ENCODE results near the gene MMP14. TPM values are rescaled to one million over a fixed set of nuclear protein-coding genes. Genes with fewer than 3 reads are reported as not detected.
A peak's percentile ranks its signal among the peaks of the same experiment; 100 is the strongest.
"Not testable (repeated sequence)": the region's sequence is repeated elsewhere in the genome, so short reads cannot be mapped to it uniquely, and the experiment has no call there.

MMP14 gene
- polyA plus RNA-seq, 1 donor from 2014 or later = not detected

- no peaks in the 10 kb centered on the region for H3K27me3 Mint-ChIP-seq
- peaks cover 0 to 6% (median 4%) of the 10 kb centered on the region in 3 donors for H3K4me1 Mint-ChIP-seq
- H3K36me3 Mint-ChIP-seq = peaks cover 3% of the 10 kb centered on the region
These were observed 16.8 kb downstream of the MMP14 start for GRCh38 chr14:22852940-22853767.

GRCh38 chr14:22854296-22854695 lies 17.9 kb downstream of the MMP14 start:
- H3K27ac Mint-ChIP-seq = not testable (repeated sequence)

More at GRCh38 chr14:22852940-22853767, 16.8 kb downstream of the MMP14 start:
- Mint-ChIP-seq H3K4me3 (peak overlapping the region; percentile 76 to 94 (median 84)), H3K9me3 (no peaks in the 10 kb centered on the region), H3K27ac (peak overlapping the region in 1 of 3 donors; percentile 27)

DNA sequence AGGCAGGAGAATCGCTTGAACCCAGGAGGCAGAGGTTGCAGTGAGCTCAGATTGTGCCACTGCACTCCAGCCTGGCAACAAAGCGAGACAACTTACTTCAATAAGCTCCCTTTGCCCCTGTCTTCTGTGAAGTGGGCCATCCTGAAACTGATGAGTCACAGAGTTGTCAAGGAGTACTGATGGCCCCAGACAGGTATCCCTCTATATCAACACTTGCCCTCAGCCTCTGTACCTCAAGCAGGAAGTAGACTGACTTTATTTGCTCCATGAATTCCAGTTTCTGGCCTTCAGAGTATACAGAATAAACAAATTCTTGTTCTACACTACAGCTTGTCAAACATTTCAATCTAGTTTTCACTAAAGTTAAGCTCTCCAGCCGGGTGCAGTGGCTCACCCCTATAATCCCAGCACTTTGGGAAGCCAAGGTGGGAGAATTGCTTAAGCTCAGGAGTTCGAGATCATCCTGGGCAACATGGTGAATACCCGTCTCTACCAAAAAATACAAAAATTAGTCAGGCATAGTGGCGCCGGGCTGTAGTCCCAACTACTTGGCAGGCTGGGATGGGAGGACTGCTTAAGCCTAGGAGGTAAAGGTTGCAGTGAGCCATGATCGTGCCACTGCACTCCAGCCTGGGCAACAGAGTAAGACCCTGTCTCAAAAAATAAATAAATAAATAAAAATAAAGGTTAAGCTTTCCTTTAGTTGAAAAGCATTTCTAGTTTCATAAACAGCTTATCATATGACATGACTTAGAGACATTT lies 18.8 kb downstream of the MMP14 start:
- peak overlapping the region in 2 of 4 donors; percentile 23 for H3K4me3 Mint-ChIP-seq
- H3K9me3 Mint-ChIP-seq = no peaks in the 10 kb centered on the region
- peaks cover 3 to 6% (median 6%) of the 10 kb centered on the region in 3 donors for H3K4me1 Mint-ChIP-seq
- no peaks in the 10 kb centered on the region for H3K27me3 Mint-ChIP-seq
- peaks cover 3% of the 10 kb centered on the region for H3K36me3 Mint-ChIP-seq
- no peak overlapping the region for H3K27ac Mint-ChIP-seq

More at GRCh38 chr14:22854296-22854695, 17.9 kb downstream of the MMP14 start:
- not testable (repeated sequence) for H3K4me1 Mint-ChIP-seq, H3K9me3 Mint-ChIP-seq, H3K4me3 Mint-ChIP-seq, H3K27me3 Mint-ChIP-seq, H3K36me3 Mint-ChIP-seq

DNA sequence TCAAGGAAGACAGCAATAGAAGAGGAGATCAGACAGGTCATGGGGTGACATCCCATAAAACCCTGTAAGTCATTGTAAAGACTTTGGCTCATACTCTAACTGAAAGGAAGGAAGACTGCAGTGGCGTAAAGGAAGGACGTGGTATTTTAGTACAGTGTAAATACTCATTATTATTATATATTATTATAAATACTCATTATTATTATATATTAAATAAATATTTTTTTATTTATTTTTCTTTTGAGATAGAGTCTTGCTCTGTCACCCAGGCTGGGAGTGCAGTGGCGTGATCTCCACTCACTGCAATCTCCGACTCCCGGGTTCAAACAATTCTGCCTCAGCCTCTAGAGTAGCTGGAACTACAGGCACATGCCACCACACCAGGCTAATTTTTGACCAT lies 20.0 kb downstream of the MMP14 start:
- H3K27me3 Mint-ChIP-seq = no peaks in the 10 kb centered on the region
- H3K4me3 Mint-ChIP-seq = no peak overlapping the region
- peaks cover 3% of the 10 kb centered on the region for H3K36me3 Mint-ChIP-seq
- no peak overlapping the region for H3K27ac Mint-ChIP-seq
- peaks cover 3 to 6% (median 6%) of the 10 kb centered on the region in 3 donors for H3K4me1 Mint-ChIP-seq
- peaks cover 0 to 1% (median 0%) of the 10 kb centered on the region in 3 donors for H3K9me3 Mint-ChIP-seq

DNA sequence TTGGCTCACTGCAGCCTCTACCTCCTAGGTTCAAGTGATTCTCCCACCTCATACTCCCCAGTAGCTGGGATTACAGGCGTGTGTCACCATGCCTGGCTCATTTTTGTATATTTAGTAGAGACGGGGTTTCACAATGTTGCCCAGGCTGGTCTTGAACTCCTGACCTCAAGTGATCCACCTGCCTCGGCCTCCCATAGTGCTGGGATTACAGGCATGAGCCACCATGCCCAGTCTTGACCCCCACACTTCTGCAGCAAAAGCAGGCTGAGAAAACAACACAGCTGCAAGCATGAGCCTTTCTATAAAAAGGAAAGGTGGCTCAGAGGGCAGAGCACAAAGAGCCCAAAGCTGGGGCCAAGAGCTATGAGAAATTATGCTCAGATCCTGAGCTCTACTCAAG lies 24.0 kb downstream of the MMP14 start:
- H3K27ac Mint-ChIP-seq = not testable (repeated sequence)

DNA sequence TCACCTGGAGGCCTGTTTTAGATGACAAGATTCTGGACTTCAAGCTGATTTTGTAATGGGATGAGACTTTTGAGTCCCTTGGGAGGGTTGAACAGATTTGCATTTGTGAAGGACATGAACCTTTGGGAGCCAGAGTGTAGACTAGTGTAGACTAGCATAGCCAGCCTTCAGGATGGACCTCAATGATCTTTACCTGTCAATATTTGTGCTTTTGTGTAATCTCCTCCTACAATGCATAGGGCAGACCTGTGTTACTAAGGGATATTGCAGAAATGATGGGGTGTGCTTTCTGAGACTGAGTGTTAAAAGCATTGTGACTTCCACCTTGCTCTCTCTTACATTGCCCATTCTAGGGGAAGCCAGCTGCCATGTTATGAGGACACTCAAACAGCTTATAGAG lies 25.3 kb downstream of the MMP14 start:
- H3K4me3 Mint-ChIP-seq = no peak overlapping the region

More for the DNA sequence above, 24.0 kb downstream of the MMP14 start:
- not testable (repeated sequence) for H3K9me3 Mint-ChIP-seq, H3K4me3 Mint-ChIP-seq, H3K27me3 Mint-ChIP-seq, H3K36me3 Mint-ChIP-seq, H3K4me1 Mint-ChIP-seq

GRCh38 chr14:22864979-22865378 lies 28.6 kb downstream of the MMP14 start:
- no peaks in the 10 kb centered on the region for H3K36me3 Mint-ChIP-seq

More for the DNA sequence above, 25.3 kb downstream of the MMP14 start:
- H3K27me3 Mint-ChIP-seq = no peaks in the 10 kb centered on the region
- H3K36me3 Mint-ChIP-seq = peaks cover 2% of the 10 kb centered on the region
- no peak overlapping the region for H3K27ac Mint-ChIP-seq
- H3K9me3 Mint-ChIP-seq = peaks cover 0 to 1% (median 0%) of the 10 kb centered on the region in 3 donors
- peaks cover 0 to 4% (median 3%) of the 10 kb centered on the region in 3 donors for H3K4me1 Mint-ChIP-seq

DNA sequence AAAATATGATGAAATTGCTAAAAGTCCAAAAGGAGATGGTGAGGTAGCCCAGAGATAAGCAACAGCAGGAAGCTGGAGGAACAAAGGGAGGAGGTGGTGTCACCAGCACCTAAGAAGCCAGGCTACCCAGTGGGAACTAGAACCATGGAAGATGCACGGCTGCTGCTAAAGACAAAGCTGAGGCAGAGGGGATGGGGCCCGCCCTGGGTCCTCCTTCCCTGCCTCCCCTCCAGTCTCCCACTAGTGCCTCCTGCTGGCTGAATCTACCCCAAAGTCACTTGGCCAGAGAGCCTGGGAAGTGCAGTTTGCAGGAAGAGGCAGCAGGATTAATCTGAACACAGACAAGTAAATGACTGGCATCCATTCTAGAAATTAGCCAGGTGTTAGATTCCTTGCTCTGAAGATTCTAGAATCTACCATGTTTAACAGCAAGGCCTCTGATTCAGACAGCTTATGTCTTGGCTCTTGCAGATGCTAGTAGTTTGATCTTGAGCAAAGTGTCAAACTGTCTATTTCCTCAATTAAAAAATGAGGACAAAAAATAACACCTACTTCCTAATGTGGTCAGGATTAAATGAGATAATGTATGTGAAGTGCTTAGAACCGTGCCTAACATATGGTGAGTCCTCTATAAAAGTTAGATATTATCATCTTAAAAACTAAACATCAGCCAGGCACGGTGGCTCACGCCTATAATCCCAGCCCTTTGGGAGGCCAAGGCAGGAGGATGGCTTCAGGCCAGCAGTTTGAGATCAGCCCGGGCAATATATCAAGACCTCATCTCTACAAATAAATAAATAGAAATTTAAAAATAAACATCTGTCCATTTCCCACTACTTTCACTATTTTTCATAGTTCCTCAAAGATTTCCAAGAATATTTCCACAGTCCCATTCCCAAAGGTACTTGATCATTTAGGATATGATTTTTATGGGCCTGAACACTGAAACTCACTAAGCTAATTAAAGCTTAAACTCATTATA lies 29.3 kb downstream of the MMP14 start:
- peaks cover 3 to 5% (median 3%) of the 10 kb centered on the region in 3 donors for H3K4me1 Mint-ChIP-seq
- no peak overlapping the region for H3K27ac Mint-ChIP-seq
- peaks cover 0 to 1% (median 0%) of the 10 kb centered on the region in 3 donors for H3K9me3 Mint-ChIP-seq
- H3K27me3 Mint-ChIP-seq = no peaks in the 10 kb centered on the region
- no peaks in the 10 kb centered on the region for H3K36me3 Mint-ChIP-seq
- H3K4me3 Mint-ChIP-seq = peak overlapping the region in 1 of 4 donors; percentile 37

More at GRCh38 chr14:22864979-22865378, 28.6 kb downstream of the MMP14 start:
- Mint-ChIP-seq H3K27ac (no peak overlapping the region), H3K9me3 (peaks cover 0 to 1% (median 0%) of the 10 kb centered on the region in 3 donors), H3K27me3 (no peaks in the 10 kb centered on the region), H3K4me1 (no peaks in the 10 kb centered on the region), H3K4me3 (peak overlapping the region in 1 of 4 donors; percentile 37)

DNA sequence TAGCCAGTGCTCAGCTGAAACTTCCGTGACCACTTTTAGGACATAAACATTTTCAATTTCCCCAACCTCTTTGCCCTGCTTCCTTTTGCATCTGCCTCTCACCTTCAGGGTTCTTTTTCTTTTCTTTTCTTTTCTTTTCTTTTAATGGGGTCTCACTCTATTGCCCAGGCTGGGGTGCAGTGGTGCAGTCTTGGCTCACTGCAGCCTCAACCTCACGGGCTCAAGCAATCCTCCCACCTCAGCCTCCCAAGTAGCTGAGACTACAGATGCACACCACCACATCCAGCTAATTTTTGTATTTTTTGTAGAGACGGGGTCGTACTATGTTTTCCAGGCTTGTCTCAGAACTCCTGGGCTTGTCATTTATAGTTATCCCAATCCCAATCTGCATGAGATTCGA lies 30.5 kb downstream of the MMP14 start:
- Mint-ChIP-seq H3K27ac (peak overlapping the region in 1 of 3 donors; percentile 59), H3K4me1 (peaks cover 6 to 9% (median 6%) of the 10 kb centered on the region in 3 donors), H3K27me3 (no peaks in the 10 kb centered on the region), H3K36me3 (no peaks in the 10 kb centered on the region), H3K4me3 (peak overlapping the region in 1 of 4 donors; percentile 17), H3K9me3 (no peaks in the 10 kb centered on the region)

DNA sequence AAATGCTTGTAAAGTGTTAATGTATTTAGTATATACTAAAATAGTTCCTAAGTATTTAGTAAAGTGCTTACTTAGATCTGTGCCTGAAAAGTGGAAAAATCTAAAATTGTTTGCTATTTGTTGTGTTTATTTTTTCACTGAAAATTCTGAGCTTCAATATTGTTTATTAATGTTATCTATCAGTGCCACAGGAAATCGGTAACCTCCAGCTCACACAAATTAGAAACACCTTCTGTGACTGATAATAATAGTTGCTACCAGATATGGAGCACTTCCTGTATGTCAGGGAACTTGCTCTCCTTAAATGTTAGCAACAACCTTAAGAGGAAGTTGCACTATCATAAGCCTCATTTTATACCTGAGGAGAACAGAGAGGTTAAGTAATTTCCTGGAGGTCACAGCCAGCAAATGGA lies 34.4 kb downstream of the MMP14 start:
- Mint-ChIP-seq H3K27me3 (no peaks in the 10 kb centered on the region), H3K4me3 (peak overlapping the region; percentile 85 to 98 (median 96)), H3K27ac (peak overlapping the region; percentile 94 to 97 (median 94)), H3K9me3 (no peaks in the 10 kb centered on the region), H3K4me1 (peaks cover 12 to 19% (median 15%) of the 10 kb centered on the region in 3 donors), H3K36me3 (peaks cover 5% of the 10 kb centered on the region)

DNA sequence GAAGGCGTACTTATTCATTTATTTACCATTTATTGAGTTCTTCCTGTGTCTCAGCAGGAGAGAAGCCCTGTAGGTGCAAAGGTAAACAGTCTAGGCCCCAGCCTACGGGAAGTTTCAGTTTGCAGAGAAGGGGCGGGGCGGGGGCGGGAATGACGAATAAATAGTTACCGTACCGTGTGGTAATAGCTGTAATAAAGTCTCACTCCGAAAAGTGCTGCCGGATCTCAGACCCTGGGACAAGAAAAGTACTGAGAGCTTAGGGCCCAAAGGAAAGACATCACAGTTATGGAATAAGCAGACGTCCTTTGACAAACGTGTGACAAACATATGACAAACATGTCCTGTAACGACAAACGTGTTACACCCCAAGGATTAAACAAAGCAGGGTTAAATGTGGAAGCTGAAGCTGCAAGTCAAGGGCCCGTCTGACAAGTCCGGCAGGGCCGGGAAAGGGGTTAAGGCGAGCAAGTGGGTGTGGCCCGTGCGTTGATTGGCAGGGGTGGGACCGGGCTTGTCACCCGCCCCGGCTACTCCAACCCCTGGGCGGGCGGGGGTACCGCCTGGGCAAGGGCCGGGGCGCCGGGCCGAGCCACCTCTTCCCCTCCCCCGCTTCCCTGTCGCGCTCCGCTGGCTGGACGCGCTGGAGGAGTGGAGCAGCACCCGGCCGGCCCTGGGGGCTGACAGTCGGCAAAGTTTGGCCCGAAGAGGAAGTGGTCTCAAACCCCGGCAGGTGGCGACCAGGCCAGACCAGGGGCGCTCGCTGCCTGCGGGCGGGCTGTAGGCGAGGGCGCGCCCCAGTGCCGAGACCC lies 35.0 kb downstream of the MMP14 start, which contains the start of gene LRP10:
Gene LRP10 (plus strand): TSS at position 517 of the 809 bp plus-strand sequence. CDS start 564 bp downstream, outside the sequence.
- Mint-ChIP-seq H3K27ac (peak within 1 kb of the TSS; percentile 94 to 97 (median 94)), H3K27me3 (no peaks in the 10 kb centered on the region), H3K4me3 (peak within 1 kb of the TSS; percentile 85 to 98 (median 96)), H3K9me3 (no peaks in the 10 kb centered on the region), H3K36me3 (peaks cover 9% of the 10 kb centered on the region), H3K4me1 (peaks cover 12 to 23% (median 17%) of the 10 kb centered on the region in 3 donors)

GRCh38 chr14:22872033-22872832 lies 35.8 kb downstream of the MMP14 start:
- Mint-ChIP-seq H3K27me3 (no peaks in the 10 kb centered on the region), H3K4me1 (peaks cover 12 to 23% (median 17%) of the 10 kb centered on the region in 3 donors), H3K9me3 (no peaks in the 10 kb centered on the region)

More at GRCh38 chr14:22872033-22872832, 35.8 kb downstream of the MMP14 start:
- Mint-ChIP-seq H3K36me3 (peaks cover 9% of the 10 kb centered on the region), H3K4me3 (peak overlapping the region; percentile 85 to 98 (median 96)), H3K27ac (peak overlapping the region; percentile 88 to 97 (median 94))
